ENCODE measurements around the gene CCDC88C. TPM values are rescaled to one million over a fixed set of nuclear protein-coding genes. Genes with fewer than 3 reads are reported as not detected.

Gene CCDC88C
- total RNA-seq, 1 experiment from 2014 or later = 5.8 TPM

GRCh38 chr14:91223028-91223783 lies 194.4 kb downstream of the CCDC88C start:
- Histone ChIP-seq H3K9me3 (no peaks in the 10 kb centered on the region), H3K27me3 (no peaks in the 10 kb centered on the region), H3K36me3 (no peaks in the 10 kb centered on the region), H3K4me3 (no peak overlapping the region)
- no peak for DNase-seq

Other genes with a start within 250 kb of the CCDC88C start
- 2.0 and 3.9 TPM in 2 replicates for gene GPR68, start 173.1 kb downstream of the CCDC88C start, total RNA-seq (2014; rRNA removed; shearing (Covaris generic); ENCODE audit: low replicate concordance)
- gene PPP4R3A, start 92.5 kb upstream of the CCDC88C start, total RNA-seq (2014; rRNA removed; shearing (Covaris generic); ENCODE audit: low replicate concordance) = 26.9 and 40.1 TPM in 2 replicates

Data from MG63 (cell line).